Measurements from ENCODE around the gene ACAP2. TPM values are rescaled to one million over a fixed set of nuclear protein-coding genes. Genes with fewer than 3 reads are reported as not detected.

ACAP2 gene
- total and polyA plus RNA-seq, 4 donors = 11.2 to 146 (median 38.7) TPM

- Histone ChIP-seq H3K36me3 (ENCODE audit: control insufficient read depth in 4 of 4, insufficient read depth in 4 of 4, low read length in 4 of 4) (no peaks in the 10 kb centered on the region), H3K9me3 (ENCODE audit: control insufficient read depth in 4 of 4, insufficient read depth in 3 of 4, low read length in 3 of 4) (peaks cover 0 to 2% (median 0%) of the 10 kb centered on the region in 4 donors), H3K27ac (ENCODE audit: low read depth in 1 of 2, low read length in 1 of 2) (no peak overlapping the region), H3K9ac (ENCODE audit: insufficient read depth in 1 of 2, low read length in 2 of 2) (no peak overlapping the region), H3K27me3 (ENCODE audit: control insufficient read depth in 3 of 3, insufficient read depth in 3 of 3, low read length in 2 of 3) (no peaks in the 10 kb centered on the region), H3K4me3 (no peak overlapping the region), H3K4me1 (ENCODE audit: control insufficient read depth in 5 of 5, insufficient read depth in 5 of 5, low read length in 5 of 5) (no peaks in the 10 kb centered on the region)
- no peak for ATAC-seq (ENCODE audit: insufficient read depth, low FRiP score)
- DNase-seq = no peak
- TF ChIP-seq CTCF (IDR thresholded peaks at IDR 0.05; ENCODE audit: control extremely low read depth, extremely low read depth) = no peak
- 92 to 94% methylated on average over 4 of the region's 4 CpGs for WGBS, 2 donors
Observed at GRCh38 chr3:195468841-195469240, 26.0 kb upstream of the ACAP2 start.

- Histone ChIP-seq H3K27me3 (ENCODE audit: control insufficient read depth in 3 of 3, insufficient read depth in 3 of 3, low read length in 2 of 3) (no peaks in the 10 kb centered on the region), H3K36me3 (ENCODE audit: control insufficient read depth in 4 of 4, insufficient read depth in 4 of 4, low read length in 4 of 4) (no peaks in the 10 kb centered on the region), H3K4me1 (ENCODE audit: control insufficient read depth in 5 of 5, insufficient read depth in 5 of 5, low read length in 5 of 5) (no peaks in the 10 kb centered on the region), H3K9me3 (ENCODE audit: control insufficient read depth in 4 of 4, insufficient read depth in 3 of 4, low read length in 3 of 4) (peaks cover 0 to 2% (median 0%) of the 10 kb centered on the region in 4 donors), H3K4me3 (no peak overlapping the region), H3K9ac (ENCODE audit: insufficient read depth in 1 of 2, low read length in 2 of 2) (no peak overlapping the region), H3K27ac (ENCODE audit: low read depth in 1 of 2, low read length in 1 of 2) (no peak overlapping the region)
- ATAC-seq (ENCODE audit: insufficient read depth, low FRiP score) (no peak), DNase-seq (no peak)
- no peak for TF ChIP-seq CTCF (IDR thresholded peaks at IDR 0.05; ENCODE audit: control extremely low read depth, extremely low read depth)
- 74 to 81% methylated on average over 4 of the region's 4 CpGs for WGBS, 2 donors
Observed at GRCh38 chr3:195468391-195468776, 25.6 kb upstream of the ACAP2 start.

- WGBS, 2 donors = 95 to 97% methylated on average over 5 of the region's 5 CpGs
- H3K4me3 ChIP-seq = no peak overlapping the region
- no peaks in the 10 kb centered on the region for H3K36me3 ChIP-seq (ENCODE audit: control insufficient read depth in 4 of 4, insufficient read depth in 4 of 4, low read length in 4 of 4)
- H3K27ac ChIP-seq (ENCODE audit: low read depth in 1 of 2, low read length in 1 of 2) = no peak overlapping the region
- TF ChIP-seq CTCF (IDR thresholded peaks at IDR 0.05; ENCODE audit: control extremely low read depth, extremely low read depth) = no peak
- ATAC-seq (ENCODE audit: insufficient read depth, low FRiP score) (no peak), DNase-seq (no peak)
- no peaks in the 10 kb centered on the region for H3K27me3 ChIP-seq (ENCODE audit: control insufficient read depth in 3 of 3, insufficient read depth in 3 of 3, low read length in 2 of 3)
- no peak overlapping the region for H3K9ac ChIP-seq (ENCODE audit: insufficient read depth in 1 of 2, low read length in 2 of 2)
- H3K9me3 ChIP-seq (ENCODE audit: control insufficient read depth in 4 of 4, insufficient read depth in 3 of 4, low read length in 3 of 4) = peaks cover 0 to 2% (median 0%) of the 10 kb centered on the region in 4 donors
- no peaks in the 10 kb centered on the region for H3K4me1 ChIP-seq (ENCODE audit: control insufficient read depth in 5 of 5, insufficient read depth in 5 of 5, low read length in 5 of 5)
Observed at GRCh38 chr3:195467641-195468390, 25.0 kb upstream of the ACAP2 start.
